ENCODE results near the gene FOXO6. TPM values are rescaled to one million over a fixed set of nuclear protein-coding genes. Genes with fewer than 3 reads are reported as not detected.

Gene FOXO6
- total and polyA plus RNA-seq, 2 of the 13 experiments (the other 11 are each of a cell fraction or from before 2014, with no cell fraction given), result 0.13 TPM; not detected in 1

- CTCF ChIA-PET (ENCODE audit: low intra/inter-chr PET ratio, low total read pairs), result no interaction called here
- no peak for ATAC-seq
Observed at GRCh38 chr1:41401899-41402298, 40.7 kb downstream of the FOXO6 start.

More at GRCh38 chr1:41401899-41402298, 40.7 kb downstream of the FOXO6 start:
- in situ Hi-C loops (cut with HindIII; ENCODE audit: extremely low pct_ligation_motif_present, low pct_unique_long_range_greater_than_20kb), result no loop called here
- intact Hi-C loops (cut with micrococcal nuclease; ENCODE audit: unreplicated experiment), result no loop called here
- no peak for DNase-seq (ENCODE audit: low spot score)
- no peak for FAIRE-seq
- POLR2A ChIA-PET, result no interaction called here
- H3K9me3 ChIP-seq (ENCODE audit: low read length), result no peaks in the 10 kb centered on the region
- H3K27ac ChIP-seq (ENCODE audit: extremely low read length, insufficient read depth, low read length), result no peak overlapping the region
- no peaks in the 10 kb centered on the region for H3K36me3 ChIP-seq (replicated peaks in 1 of 2; ENCODE audit: control insufficient read depth in 1 of 2, insufficient read depth in 2 of 2, low read length in 2 of 2)
- no peaks in the 10 kb centered on the region for H4K20me1 ChIP-seq (ENCODE audit: insufficient read depth, low read length)
- BruUV-seq (replicated peaks), result no TSS peak
- no peaks in the 10 kb centered on the region for H3K79me2 ChIP-seq (ENCODE audit: insufficient read depth, low read length)
- H3K27me3 ChIP-seq (ENCODE audit: control insufficient read depth in 1 of 2, insufficient read depth in 2 of 2, low read length in 2 of 2), result peaks cover 3 to 23% of the 10 kb centered on the region in 2 experiments; a peak in 3 of 5 replicates
- 8% methylated on average over 2 of the region's 2 CpGs for WGBS (ENCODE audit: low lambda C conversion rate)
- H2AFZ ChIP-seq (ENCODE audit: low read length), result no peak overlapping the region
- no peaks in the 10 kb centered on the region for H3K4me1 ChIP-seq (ENCODE audit: insufficient read depth, low read length)
- no peak overlapping the region for H3K4me2 ChIP-seq (ENCODE audit: low read depth, low read length)
- no peak overlapping the region for H3K9ac ChIP-seq (ENCODE audit: insufficient read depth, low read depth, low read length)
- TF ChIP-seq ZFP36 (IDR thresholded peaks at IDR 0.05; ENCODE audit: borderline replicate concordance, low read depth, low read length, partially characterized antibody) (no peak), MTA3 (CRISPR knock-in tag; IDR thresholded peaks at IDR 0.05) (no peak), ZNF512 (CRISPR knock-in tag; IDR thresholded peaks at IDR 0.05) (no peak), ZNF678 (CRISPR knock-in tag; IDR thresholded peaks at IDR 0.05) (no peak), TEAD2 (CRISPR knock-in tag; IDR thresholded peaks at IDR 0.05) (no peak), PHB2 (IDR thresholded peaks at IDR 0.05; ENCODE audit: partially characterized antibody) (no peak), ZNF564 (CRISPR knock-in tag; IDR thresholded peaks at IDR 0.05) (no peak), SCMH1 (CRISPR knock-in tag; IDR thresholded peaks at IDR 0.05; ENCODE audit: borderline replicate concordance) (no peak), ZNF562 (CRISPR knock-in tag; IDR thresholded peaks at IDR 0.05; ENCODE audit: borderline replicate concordance) (no peak), RFX5 (IDR thresholded peaks at IDR 0.05; ENCODE audit: low read depth, low read length) (no peak), ZFP37 (CRISPR knock-in tag; IDR thresholded peaks at IDR 0.05; ENCODE audit: borderline replicate concordance) (no peak), MTERF4 (CRISPR knock-in tag; IDR thresholded peaks at IDR 0.05) (no peak), TAF15 (IDR thresholded peaks at IDR 0.05; ENCODE audit: low read depth, low read length, poor library complexity, severe bottlenecking) (no peak), SMAD3 (CRISPR knock-in tag; IDR thresholded peaks at IDR 0.05) (no peak), HNRNPLL (IDR thresholded peaks at IDR 0.05; ENCODE audit: low read depth, low read length, poor library complexity, severe bottlenecking) (no peak), THAP7 (CRISPR knock-in tag; IDR thresholded peaks at IDR 0.05) (no peak), ZFY (CRISPR knock-in tag; IDR thresholded peaks at IDR 0.05) (no peak)
- TF ChIP-seq, protein P1, sequence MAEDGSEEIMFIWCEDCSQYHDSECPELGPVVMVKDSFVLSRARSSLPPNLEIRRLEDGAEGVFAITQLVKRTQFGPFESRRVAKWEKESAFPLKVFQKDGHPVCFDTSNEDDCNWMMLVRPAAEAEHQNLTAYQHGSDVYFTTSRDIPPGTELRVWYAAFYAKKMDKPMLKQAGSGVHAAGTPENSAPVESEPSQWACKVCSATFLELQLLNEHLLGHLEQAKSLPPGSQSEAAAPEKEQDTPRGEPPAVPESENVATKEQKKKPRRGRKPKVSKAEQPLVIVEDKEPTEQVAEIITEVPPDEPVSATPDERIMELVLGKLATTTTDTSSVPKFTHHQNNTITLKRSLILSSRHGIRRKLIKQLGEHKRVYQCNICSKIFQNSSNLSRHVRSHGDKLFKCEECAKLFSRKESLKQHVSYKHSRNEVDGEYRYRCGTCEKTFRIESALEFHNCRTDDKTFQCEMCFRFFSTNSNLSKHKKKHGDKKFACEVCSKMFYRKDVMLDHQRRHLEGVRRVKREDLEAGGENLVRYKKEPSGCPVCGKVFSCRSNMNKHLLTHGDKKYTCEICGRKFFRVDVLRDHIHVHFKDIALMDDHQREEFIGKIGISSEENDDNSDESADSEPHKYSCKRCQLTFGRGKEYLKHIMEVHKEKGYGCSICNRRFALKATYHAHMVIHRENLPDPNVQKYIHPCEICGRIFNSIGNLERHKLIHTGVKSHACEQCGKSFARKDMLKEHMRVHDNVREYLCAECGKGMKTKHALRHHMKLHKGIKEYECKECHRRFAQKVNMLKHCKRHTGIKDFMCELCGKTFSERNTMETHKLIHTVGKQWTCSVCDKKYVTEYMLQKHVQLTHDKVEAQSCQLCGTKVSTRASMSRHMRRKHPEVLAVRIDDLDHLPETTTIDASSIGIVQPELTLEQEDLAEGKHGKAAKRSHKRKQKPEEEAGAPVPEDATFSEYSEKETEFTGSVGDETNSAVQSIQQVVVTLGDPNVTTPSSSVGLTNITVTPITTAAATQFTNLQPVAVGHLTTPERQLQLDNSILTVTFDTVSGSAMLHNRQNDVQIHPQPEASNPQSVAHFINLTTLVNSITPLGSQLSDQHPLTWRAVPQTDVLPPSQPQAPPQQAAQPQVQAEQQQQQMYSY (CRISPR knock-in tag; IDR thresholded peaks at IDR 0.05), result no peak
- TF ChIP-seq, protein P2, sequence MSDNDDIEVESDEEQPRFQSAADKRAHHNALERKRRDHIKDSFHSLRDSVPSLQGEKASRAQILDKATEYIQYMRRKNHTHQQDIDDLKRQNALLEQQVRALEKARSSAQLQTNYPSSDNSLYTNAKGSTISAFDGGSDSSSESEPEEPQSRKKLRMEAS (IDR thresholded peaks at IDR 0.05), result no peak
- H3K4me3 ChIP-seq (replicated peaks in 1 of 3; ENCODE audit: insufficient read depth in 1 of 3, low read depth in 2 of 3, low read length in 3 of 3), result no peak overlapping the region

All from HepG2 (cell line).